GM19240 (cell line): ENCODE measurements around the gene TM9SF1.

Source experiments
- DNase-seq: peaks from one replicate; pipeline ENCODE4 v3.0.0; 2011; ENCODE audit warnings: low spot score; ENCODE audit not compliant: insufficient read length

Gene TM9SF1

GRCh38 chr14:24151404-24152080 lies 43.7 kb downstream of the TM9SF1 start:
- DNase-seq: no peak

DNA sequence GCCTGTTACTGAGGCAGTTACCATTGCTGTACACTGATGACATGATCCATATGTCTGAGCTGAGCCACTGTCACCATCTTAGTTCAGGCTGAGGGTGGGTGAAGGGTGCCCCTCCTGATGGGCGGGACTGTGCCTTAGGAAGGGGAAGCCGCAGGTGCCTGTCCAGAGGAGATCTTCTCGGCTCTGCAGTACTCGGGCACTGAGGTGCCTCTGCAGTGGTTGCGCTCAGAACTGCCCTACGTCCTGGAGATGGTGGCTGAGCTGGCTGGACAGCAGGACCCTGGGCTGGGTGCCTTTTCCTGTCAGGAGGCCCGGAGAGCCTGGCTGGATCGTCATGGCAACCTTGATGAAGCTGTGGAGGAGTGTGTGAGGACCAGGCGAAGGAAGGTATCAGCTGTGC lies 44.2 kb downstream of the TM9SF1 start:
- DNase-seq: no peak

DNA sequence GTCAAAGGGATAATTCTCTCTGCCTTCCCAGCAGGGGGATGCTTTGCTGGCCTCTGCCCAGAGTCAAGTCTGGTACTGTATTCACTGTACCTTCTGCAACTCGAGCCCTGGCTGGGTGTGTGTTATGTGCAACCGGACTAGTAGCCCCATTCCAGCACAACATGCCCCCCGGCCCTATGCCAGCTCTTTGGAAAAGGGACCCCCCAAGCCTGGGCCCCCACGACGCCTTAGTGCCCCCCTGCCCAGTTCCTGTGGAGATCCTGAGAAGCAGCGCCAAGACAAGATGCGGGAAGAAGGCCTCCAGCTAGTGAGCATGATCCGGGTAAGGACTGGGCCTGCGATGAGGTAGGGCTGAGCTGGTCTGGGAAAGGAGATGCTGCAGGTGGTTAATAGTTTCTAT lies 44.7 kb downstream of the TM9SF1 start:
- DNase-seq: no peak

GRCh38 chr14:24150061-24150460 lies 45.2 kb downstream of the TM9SF1 start:
- no peak for DNase-seq

DNA sequence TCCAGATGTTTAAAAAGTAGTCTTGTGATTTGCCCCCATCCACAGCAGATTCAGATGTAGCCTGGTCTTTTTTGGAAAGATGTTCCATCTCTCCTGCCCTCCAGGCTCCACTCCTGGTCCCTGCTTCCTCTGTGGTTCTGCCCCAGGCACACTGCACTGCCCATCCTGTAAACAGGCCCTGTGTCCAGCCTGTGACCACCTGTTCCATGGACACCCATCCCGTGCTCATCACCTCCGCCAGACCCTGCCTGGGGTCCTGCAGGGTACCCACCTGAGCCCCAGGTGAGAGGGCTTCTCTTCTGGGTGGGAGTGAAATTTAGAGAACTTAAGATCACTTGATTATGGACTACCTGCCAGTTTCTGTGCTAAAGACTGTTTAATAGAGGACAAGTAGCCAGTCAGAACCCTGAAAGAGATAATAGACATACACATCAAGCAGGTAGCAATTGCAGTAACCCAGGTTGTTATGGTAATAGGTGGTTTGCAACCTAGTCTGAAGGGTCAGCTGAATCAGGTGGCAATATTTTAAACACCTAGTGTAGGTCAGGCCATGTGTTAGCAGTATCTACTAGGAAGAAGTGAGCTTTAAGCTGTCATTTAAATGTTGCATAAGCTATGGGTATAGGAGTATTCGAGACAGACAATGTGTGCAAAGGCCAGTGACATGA lies 45.8 kb downstream of the TM9SF1 start:
- DNase-seq: no peak

GRCh38 chr14:24147761-24148428 lies 47.3 kb downstream of the TM9SF1 start:
- DNase-seq: no peak

GRCh38 chr14:24146978-24147760 lies 48.1 kb downstream of the TM9SF1 start, which contains the start of gene RNF31:
Gene RNF31 (plus strand): TSS chr14:24147498. CDS start chr14:24147699, 201 bp downstream.
- DNase-seq: peak; percentile 97

GRCh38 chr14:24146453-24146977 lies 48.7 kb downstream of the TM9SF1 start, which contains the start of gene PSME2:
Gene PSME2 (minus strand): TSS chr14:24146610. CDS start chr14:24146581, 29 bp downstream.
- peak; percentile 94 for DNase-seq

- DNase-seq: no peak
These were observed 49.4 kb downstream of the TM9SF1 start for GRCh38 chr14:24145690-24146452.

DNA sequence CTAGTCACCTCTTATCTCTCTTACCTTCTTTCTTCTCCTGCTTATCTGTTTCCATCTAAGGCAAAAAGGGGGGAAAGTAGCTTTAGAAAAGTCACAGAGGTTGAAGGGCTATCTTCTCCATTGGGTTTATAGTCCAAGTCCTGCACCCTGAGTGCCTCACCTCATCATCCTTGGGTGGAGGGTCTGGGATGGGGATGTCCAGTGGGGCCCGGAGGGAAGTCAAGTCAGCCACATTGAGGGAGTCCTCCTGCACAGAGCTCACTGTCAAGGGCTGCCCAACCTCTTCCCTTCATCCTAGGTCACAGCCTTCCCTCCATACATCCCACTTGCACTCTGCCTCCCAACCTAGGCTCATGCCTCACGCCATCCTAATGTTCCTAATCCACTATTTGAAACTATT lies 50.0 kb downstream of the TM9SF1 start:
- DNase-seq: no peak

GRCh38 chr14:24144451-24144850 lies 50.8 kb downstream of the TM9SF1 start:
- no peak for DNase-seq

GRCh38 chr14:24143511-24143910 lies 51.7 kb downstream of the TM9SF1 start:
- DNase-seq: no peak

GRCh38 chr14:24141097-24141880 lies 54.0 kb downstream of the TM9SF1 start, which contains the start of gene EMC9:
Gene EMC9 (minus strand): TSS chr14:24141591. CDS start chr14:24141304, 287 bp downstream.
- peak; percentile 94 for DNase-seq

- no peak for DNase-seq
These were observed 55.8 kb downstream of the TM9SF1 start for GRCh38 chr14:24139272-24139934.
